ENCODE data around the gene SULT1A2.
"Not testable (repeated sequence)": the region's sequence is repeated elsewhere in the genome, so short reads cannot be mapped to it uniquely, and the experiment has no call there.

DNA sequence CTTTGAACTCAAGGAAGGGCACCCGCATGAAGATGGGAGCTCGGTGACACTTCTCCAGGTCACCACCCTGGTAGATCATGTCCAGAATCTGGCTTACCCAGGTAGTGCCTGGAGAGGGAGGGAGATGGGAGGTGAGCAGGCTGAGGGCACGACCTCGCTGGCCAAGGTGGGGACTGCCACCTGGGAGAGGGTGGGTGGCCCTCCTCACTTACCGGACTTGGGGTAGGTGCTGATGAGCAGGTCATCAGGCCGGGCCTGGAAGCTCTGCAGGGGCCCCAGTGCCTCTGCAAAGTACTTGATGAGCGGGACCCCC, 11.6 kb upstream of the SULT1A2 start:
- TF ChIP-seq, protein P1, sequence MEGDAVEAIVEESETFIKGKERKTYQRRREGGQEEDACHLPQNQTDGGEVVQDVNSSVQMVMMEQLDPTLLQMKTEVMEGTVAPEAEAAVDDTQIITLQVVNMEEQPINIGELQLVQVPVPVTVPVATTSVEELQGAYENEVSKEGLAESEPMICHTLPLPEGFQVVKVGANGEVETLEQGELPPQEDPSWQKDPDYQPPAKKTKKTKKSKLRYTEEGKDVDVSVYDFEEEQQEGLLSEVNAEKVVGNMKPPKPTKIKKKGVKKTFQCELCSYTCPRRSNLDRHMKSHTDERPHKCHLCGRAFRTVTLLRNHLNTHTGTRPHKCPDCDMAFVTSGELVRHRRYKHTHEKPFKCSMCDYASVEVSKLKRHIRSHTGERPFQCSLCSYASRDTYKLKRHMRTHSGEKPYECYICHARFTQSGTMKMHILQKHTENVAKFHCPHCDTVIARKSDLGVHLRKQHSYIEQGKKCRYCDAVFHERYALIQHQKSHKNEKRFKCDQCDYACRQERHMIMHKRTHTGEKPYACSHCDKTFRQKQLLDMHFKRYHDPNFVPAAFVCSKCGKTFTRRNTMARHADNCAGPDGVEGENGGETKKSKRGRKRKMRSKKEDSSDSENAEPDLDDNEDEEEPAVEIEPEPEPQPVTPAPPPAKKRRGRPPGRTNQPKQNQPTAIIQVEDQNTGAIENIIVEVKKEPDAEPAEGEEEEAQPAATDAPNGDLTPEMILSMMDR (conservative IDR thresholded peaks at IDR 0.05) = not testable (repeated sequence)
- not testable (repeated sequence) for TF ChIP-seq EZH2 (IDR thresholded peaks at IDR 0.05; ENCODE audit: low read depth)

All from PC-9 (cell line).